Esophagus muscularis mucosa (tissue), 4 donors: Measurements from ENCODE around the gene NR1D2. TPM values are rescaled to one million over a fixed set of nuclear protein-coding genes. Genes with fewer than 3 reads are reported as not detected.

Experiments used
- DNase-seq: peaks from one replicate; pipeline ENCODE4 v3.0.0-alpha.2; 2017; ENCODE audit errors: extremely low spot score
- H3K27ac ChIP-seq, 4 donors: fragments of 200-600 bp; sonication (generic); replicated peaks in 1 of 4; 1 replicate in 3 of 4; 2 replicates in 1 of 4; pipeline ENCODE4 v1.5.1; 2016 to 2019; ENCODE audit warnings: mild to moderate bottlenecking in 1 of 4
- H3K27me3 ChIP-seq, 4 donors: fragments of 200-600 bp; sonication (generic); one replicate each; pipeline versions ENCODE4 v1.5.1 to v1.6.0; 2016 to 2019
- H3K36me3 ChIP-seq, 4 donors: fragments of 200-600 bp; sonication (generic); one replicate each; pipeline ENCODE4 v1.5.1; 2016 to 2019
- H3K4me1 ChIP-seq, 4 donors: fragments of 200-600 bp; sonication (generic); one replicate each; pipeline ENCODE4 v1.5.1; 2016 to 2019
- H3K4me3 ChIP-seq, 4 donors: fragments of 200-600 bp; sonication (generic); 1 replicate in 2 of 4; 2 replicates in 2 of 4; pipeline ENCODE4 v1.5.1; 2016 to 2019; ENCODE audit warnings: mild to moderate bottlenecking in 4 of 4, moderate library complexity in 1 of 4
- H3K9me3 ChIP-seq, 4 donors: fragments of 200-600 bp; sonication (generic); 1 replicate in 3 of 4; 2 replicates in 1 of 4; pipeline ENCODE4 v1.5.1; 2016 to 2019
- CTCF ChIP-seq, 3 experiments: fragments of 200-600 bp in 2 of 3; fragments of 450-650 bp in 1 of 3; sonication (generic) in 2 of 3; IDR thresholded peaks; one replicate each; pipeline ENCODE4 v1.5.1; 2017 to 2019; ENCODE audit warnings: antibody characterized with exemption in 3 of 3, mild to moderate bottlenecking in 2 of 3, moderate library complexity in 1 of 3
- EP300 ChIP-seq: sonication (generic); formaldehyde crosslinking; IDR thresholded peaks from one replicate; pipeline ENCODE4 v1.6.1; 2017; ENCODE audit warnings: antibody characterized with exemption
- POLR2A ChIP-seq: fragments of 450-650 bp; IDR thresholded peaks from one replicate; pipeline ENCODE4 v1.6.1; 2017; ENCODE audit warnings: antibody characterized with exemption, moderate library complexity, mild to moderate bottlenecking, low read depth
- POLR2AphosphoS5 ChIP-seq, 2 donors: sonication (generic); formaldehyde crosslinking; IDR thresholded peaks; one replicate each; pipeline ENCODE4 v1.6.1; 2017; ENCODE audit warnings: antibody characterized with exemption in 2 of 2
- WGBS: methylation state at CpG from one replicate; pipeline ENCODE4 v1.1.5; 2018; 5-methylcytosine and 5-hydroxymethylcytosine counted together
- intact Hi-C: fragments of 100-400 bp; cut with DNase I; formaldehyde crosslinking; loops from one replicate; pipeline ENCODE4 v1.15.1; 2023
- total RNA-seq, 4 donors: library from RNA; depleted of rRNA; stranded (reverse); fragments of >200 nt; gene quantifications; one replicate each; pipeline versions ENCODE4 v1.1.0 to v1.2.1, GENCODE V29; 2016

NR1D2 gene
- total RNA-seq, 4 donors from 2014 or later, result 34.4 to 42.4 (median 38.0) TPM

DNA sequence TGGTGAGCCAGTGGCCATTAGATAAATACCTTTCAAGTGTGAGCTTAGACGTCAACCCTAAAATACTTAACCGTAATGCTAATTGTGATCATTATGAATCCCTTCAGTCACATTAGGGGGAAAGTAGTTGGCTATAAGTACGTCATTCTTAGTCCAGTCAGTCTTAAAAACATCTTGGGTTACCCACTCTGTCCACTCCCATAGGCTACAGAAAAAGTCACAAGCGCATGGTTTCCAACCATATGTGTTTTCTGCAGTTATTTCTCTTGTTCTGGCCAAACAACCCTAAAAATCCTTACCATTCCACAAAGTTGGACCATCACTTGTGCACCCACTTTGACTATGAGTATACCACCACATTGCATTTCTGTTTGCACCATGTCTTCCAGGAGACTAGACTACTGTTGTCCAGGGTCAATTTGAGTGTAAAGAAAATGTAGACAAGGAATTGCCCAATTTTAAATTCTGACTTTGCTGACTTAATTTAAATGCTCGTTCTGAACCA is 24.9 kb upstream of the NR1D2 start:
- H3K9me3 ChIP-seq, result no peaks in the 10 kb centered on the region
- intact Hi-C loops, result no loop called here
- no peak for DNase-seq
- H3K27me3 ChIP-seq, result no peaks in the 10 kb centered on the region
- H3K4me1 ChIP-seq, result peaks cover 24 to 41% (median 36%) of the 10 kb centered on the region in 4 donors
- TF ChIP-seq POLR2A (no peak), POLR2AphosphoS5 (IDR thresholded peaks at IDR 0.05) (no peak), CTCF (IDR thresholded peaks at IDR 0.05) (no peak), EP300 (no peak)
- WGBS, result 73% methylated on average over 5 of the region's 5 CpGs
- H3K4me3 ChIP-seq, result no peak overlapping the region
- peaks cover 0 to 47% (median 38%) of the 10 kb centered on the region in 4 donors for H3K36me3 ChIP-seq
- peak overlapping the region in 2 of 4 donors; percentile 3 to 14 for H3K27ac ChIP-seq

DNA sequence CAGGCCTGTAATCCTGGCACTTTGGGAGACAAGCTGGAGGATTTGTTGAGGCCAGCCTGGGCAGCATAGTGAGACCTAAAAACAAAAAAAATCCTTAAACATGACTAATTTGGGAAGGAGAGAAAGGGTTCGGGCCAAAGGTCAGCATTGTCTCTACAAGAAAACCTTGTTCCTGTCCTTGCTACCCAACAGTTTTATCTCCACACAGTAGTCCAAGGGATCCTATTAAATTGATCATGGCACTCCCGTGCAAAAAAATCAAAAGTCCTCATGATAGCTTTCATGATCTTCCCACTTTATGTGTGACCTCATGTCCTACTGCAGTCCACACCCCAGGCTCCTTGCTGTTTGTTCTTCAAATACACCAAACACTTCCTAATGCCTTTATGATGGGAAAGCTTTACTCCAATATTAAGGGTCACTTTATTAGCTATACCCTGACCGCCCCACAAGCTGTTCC is 24.0 kb upstream of the NR1D2 start:
- Histone ChIP-seq H3K27ac (no peak overlapping the region), H3K27me3 (no peaks in the 10 kb centered on the region), H3K4me1 (peaks cover 17 to 32% (median 27%) of the 10 kb centered on the region in 4 donors), H3K9me3 (no peaks in the 10 kb centered on the region), H3K4me3 (no peak overlapping the region), H3K36me3 (peaks cover 0 to 47% (median 38%) of the 10 kb centered on the region in 4 donors)
- no peak for DNase-seq
- TF ChIP-seq CTCF (IDR thresholded peaks at IDR 0.05) (no peak), POLR2A (no peak), POLR2AphosphoS5 (IDR thresholded peaks at IDR 0.05) (no peak)
- intact Hi-C loops, result no loop called here
- WGBS, result 84% methylated on average over 3 of the region's 3 CpGs

- WGBS, result 74% methylated on average over 2 of the region's 2 CpGs
- H3K4me1 ChIP-seq, result peaks cover 9 to 17% (median 16%) of the 10 kb centered on the region in 4 donors
- DNase-seq, result no peak
- H3K4me3 ChIP-seq, result no peak overlapping the region
- H3K36me3 ChIP-seq, result peaks cover 0 to 40% (median 31%) of the 10 kb centered on the region in 4 donors
- intact Hi-C loops, result no loop called here
- no peak overlapping the region for H3K27ac ChIP-seq
- no peaks in the 10 kb centered on the region for H3K27me3 ChIP-seq
- no peaks in the 10 kb centered on the region for H3K9me3 ChIP-seq
- TF ChIP-seq CTCF (IDR thresholded peaks at IDR 0.05) (no peak), POLR2A (no peak), EP300 (no peak), POLR2AphosphoS5 (IDR thresholded peaks at IDR 0.05) (no peak)
Measured at GRCh38 chr3:23923786-23924185, 21.3 kb upstream of the NR1D2 start.

GRCh38 chr3:23926246-23926645 is 18.8 kb upstream of the NR1D2 start:
- Histone ChIP-seq H3K9me3 (no peaks in the 10 kb centered on the region), H3K36me3 (peaks cover 0 to 16% (median 13%) of the 10 kb centered on the region in 4 donors), H3K27me3 (no peaks in the 10 kb centered on the region), H3K27ac (no peak overlapping the region), H3K4me3 (no peak overlapping the region), H3K4me1 (no peaks in the 10 kb centered on the region)
- TF ChIP-seq EP300 (no peak), POLR2A (no peak), CTCF (IDR thresholded peaks at IDR 0.05) (no peak), POLR2AphosphoS5 (IDR thresholded peaks at IDR 0.05) (no peak)
- DNase-seq, result no peak
- intact Hi-C loops, result no loop called here
- 90% methylated on average over 7 of the region's 7 CpGs for WGBS

DNA sequence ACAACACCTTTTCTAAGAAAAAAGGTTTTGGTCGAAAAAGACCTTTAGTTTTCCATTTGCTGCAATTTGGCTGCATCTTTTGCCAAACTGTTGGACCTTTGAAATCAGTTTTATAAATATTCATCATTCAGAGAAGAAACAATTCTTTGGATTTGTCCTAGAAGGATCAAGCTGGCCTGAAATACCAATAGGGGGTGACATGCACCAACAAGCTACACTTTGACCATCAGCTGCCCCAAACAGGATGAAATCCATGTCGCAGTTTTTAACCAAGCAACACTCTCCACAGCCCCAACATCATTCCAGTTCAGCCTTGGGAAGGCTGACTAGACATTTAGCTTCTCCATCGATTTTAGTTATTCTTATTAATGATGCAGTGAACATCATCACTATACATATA is 18.4 kb upstream of the NR1D2 start:
- intact Hi-C loops, result no loop called here
- no peak for DNase-seq
- Histone ChIP-seq H3K9me3 (no peaks in the 10 kb centered on the region), H3K27ac (no peak overlapping the region), H3K4me1 (no peaks in the 10 kb centered on the region), H3K27me3 (no peaks in the 10 kb centered on the region), H3K4me3 (no peak overlapping the region), H3K36me3 (peaks cover 0 to 12% (median 8%) of the 10 kb centered on the region in 4 donors)
- WGBS, result 86% methylated on average over 3 of the region's 3 CpGs
- TF ChIP-seq POLR2A (no peak), POLR2AphosphoS5 (IDR thresholded peaks at IDR 0.05) (no peak), CTCF (IDR thresholded peaks at IDR 0.05) (no peak), EP300 (no peak)
